Measurements from ENCODE around the gene SMAP1.
"Not testable (repeated sequence)": the region's sequence is repeated elsewhere in the genome, so short reads cannot be mapped to it uniquely, and the experiment has no call there.

The SMAP1 gene

GRCh38 chr6:70742462-70742861 is 74.8 kb downstream of the SMAP1 start:
- not testable (repeated sequence) for H3K9me3 ChIP-seq (ENCODE audit: control insufficient read depth in 1 of 2, low read length in 2 of 2)

GRCh38 chr6:70753870-70754380 is 86.2 kb downstream of the SMAP1 start:
- H3K36me3 ChIP-seq (ENCODE audit: control insufficient read depth in 1 of 2, insufficient read depth in 2 of 2, low read length in 2 of 2) = peaks cover 5 to 8% of the 10 kb centered on the region in 2 donors
- no peak overlapping the region for H3K27ac ChIP-seq (ENCODE audit: low read length)
- no peaks in the 10 kb centered on the region for H3K27me3 ChIP-seq (ENCODE audit: low read depth, low read length)
- no peaks in the 10 kb centered on the region for H3K9me3 ChIP-seq (ENCODE audit: control insufficient read depth in 1 of 2, low read length in 2 of 2)
- no peaks in the 10 kb centered on the region for H3K4me1 ChIP-seq (ENCODE audit: control insufficient read depth in 1 of 2, insufficient read depth in 2 of 2, low read length in 2 of 2)
- H3K4me3 ChIP-seq (ENCODE audit: low read depth in 1 of 2, low read length in 2 of 2) = no peak overlapping the region

More at GRCh38 chr6:70742462-70742861, 74.8 kb downstream of the SMAP1 start:
- H3K36me3 ChIP-seq (ENCODE audit: control insufficient read depth in 1 of 2, insufficient read depth in 2 of 2, low read length in 2 of 2); H3K4me1 ChIP-seq (ENCODE audit: control insufficient read depth in 1 of 2, insufficient read depth in 2 of 2, low read length in 2 of 2); H3K27ac ChIP-seq (ENCODE audit: low read length); H3K27me3 ChIP-seq (ENCODE audit: low read depth, low read length); H3K4me3 ChIP-seq (ENCODE audit: low read depth in 1 of 2, low read length in 2 of 2): not testable (repeated sequence)

DNA sequence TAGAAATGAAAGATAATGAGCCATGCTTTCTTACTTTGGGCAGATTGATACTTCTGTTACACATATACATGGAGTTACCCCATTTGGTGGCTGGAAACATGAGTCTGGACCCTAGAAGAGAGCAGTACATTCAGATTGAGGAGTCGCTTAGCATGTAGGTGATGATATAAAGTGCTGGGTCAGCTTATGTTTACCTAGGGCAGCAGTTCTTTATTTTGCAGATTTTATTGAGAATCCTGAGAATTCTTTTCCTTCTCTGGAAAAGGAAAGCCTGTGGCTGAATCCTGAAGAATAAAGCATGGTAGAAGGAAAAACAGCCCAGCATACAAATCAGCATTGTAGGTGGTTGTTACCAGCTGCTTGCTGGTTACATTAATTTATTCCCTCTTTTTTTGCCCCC is 91.2 kb downstream of the SMAP1 start:
- Histone ChIP-seq H3K9me3 (ENCODE audit: control insufficient read depth in 1 of 2, low read length in 2 of 2) (no peaks in the 10 kb centered on the region), H3K27me3 (ENCODE audit: low read depth, low read length) (no peaks in the 10 kb centered on the region), H3K27ac (ENCODE audit: low read length) (no peak overlapping the region), H3K4me3 (ENCODE audit: low read depth in 1 of 2, low read length in 2 of 2) (no peak overlapping the region), H3K4me1 (ENCODE audit: control insufficient read depth in 1 of 2, insufficient read depth in 2 of 2, low read length in 2 of 2) (peaks cover 0 to 3% of the 10 kb centered on the region in 2 donors), H3K36me3 (ENCODE audit: control insufficient read depth in 1 of 2, insufficient read depth in 2 of 2, low read length in 2 of 2) (peaks cover 5 to 8% of the 10 kb centered on the region in 2 donors)

DNA sequence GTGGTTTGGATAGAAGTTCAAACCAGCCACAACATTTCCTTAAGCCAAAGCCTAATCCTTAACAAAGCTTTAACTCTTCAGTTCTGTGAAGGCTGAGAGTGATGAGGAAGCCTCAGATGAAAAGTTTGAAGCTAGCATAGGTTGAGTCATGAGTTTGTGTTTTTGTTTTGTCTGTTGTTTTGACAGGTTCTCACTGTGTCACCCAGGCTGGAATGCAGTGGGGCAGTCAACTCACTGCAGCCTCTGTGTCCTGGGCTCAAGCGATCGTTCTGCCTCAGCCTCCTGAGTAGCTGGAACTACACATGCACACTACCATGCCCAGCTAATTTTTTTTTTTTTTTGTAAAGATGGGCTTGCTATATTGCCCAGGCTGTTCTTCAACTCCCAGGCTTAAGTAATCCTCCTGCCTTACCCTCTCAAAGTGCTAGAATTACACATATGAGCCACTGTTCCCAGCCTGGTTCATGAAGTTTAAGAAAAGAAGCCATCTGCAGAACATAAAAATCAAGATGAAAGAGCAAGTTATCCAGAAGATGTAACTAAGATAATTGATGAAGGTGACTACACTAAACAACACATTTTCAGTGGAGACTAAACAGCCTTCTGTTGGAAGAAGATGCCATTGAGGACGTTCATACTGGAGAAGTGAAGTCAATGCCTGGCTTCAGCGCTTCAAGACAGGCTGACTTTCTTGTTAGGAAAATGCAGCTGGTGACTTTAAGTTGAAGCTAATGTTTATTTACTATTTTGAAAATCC is 96.2 kb downstream of the SMAP1 start:
- no peaks in the 10 kb centered on the region for H3K36me3 ChIP-seq (ENCODE audit: control insufficient read depth in 1 of 2, insufficient read depth in 2 of 2, low read length in 2 of 2)
- H3K9me3 ChIP-seq (ENCODE audit: control insufficient read depth in 1 of 2, low read length in 2 of 2) = no peaks in the 10 kb centered on the region
- no peak overlapping the region for H3K4me3 ChIP-seq (ENCODE audit: low read depth in 1 of 2, low read length in 2 of 2)
- no peaks in the 10 kb centered on the region for H3K27me3 ChIP-seq (ENCODE audit: low read depth, low read length)
- H3K27ac ChIP-seq (ENCODE audit: low read length) = no peak overlapping the region
- peaks cover 0 to 5% of the 10 kb centered on the region in 2 donors for H3K4me1 ChIP-seq (ENCODE audit: control insufficient read depth in 1 of 2, insufficient read depth in 2 of 2, low read length in 2 of 2)

DNA sequence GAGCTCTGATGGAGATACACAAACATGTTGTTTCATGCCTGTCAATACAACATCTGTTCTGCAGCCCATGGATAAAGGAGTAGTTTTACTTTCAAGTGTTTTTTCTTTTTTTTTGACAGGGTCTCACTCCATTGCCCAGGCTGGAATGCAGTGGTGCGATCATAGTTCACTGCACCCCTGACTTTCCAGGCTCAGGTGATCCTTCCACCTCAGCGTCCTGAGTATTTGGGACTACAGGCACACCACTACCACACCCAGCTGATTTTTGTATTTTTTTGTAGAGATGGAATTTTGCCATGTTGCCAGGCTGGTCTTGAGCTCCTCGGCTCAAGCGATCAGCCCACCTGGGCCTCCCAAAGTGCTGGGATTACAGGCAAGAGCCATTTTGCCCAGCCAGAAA is 97.0 kb downstream of the SMAP1 start:
- no peak overlapping the region for H3K27ac ChIP-seq (ENCODE audit: low read length)
- H3K4me1 ChIP-seq (ENCODE audit: control insufficient read depth in 1 of 2, insufficient read depth in 2 of 2, low read length in 2 of 2) = peaks cover 0 to 5% of the 10 kb centered on the region in 2 donors
- no peak overlapping the region for H3K4me3 ChIP-seq (ENCODE audit: low read depth in 1 of 2, low read length in 2 of 2)
- H3K36me3 ChIP-seq (ENCODE audit: control insufficient read depth in 1 of 2, insufficient read depth in 2 of 2, low read length in 2 of 2) = no peaks in the 10 kb centered on the region
- H3K27me3 ChIP-seq (ENCODE audit: low read depth, low read length) = no peaks in the 10 kb centered on the region
- H3K9me3 ChIP-seq (ENCODE audit: control insufficient read depth in 1 of 2, low read length in 2 of 2) = no peaks in the 10 kb centered on the region

- not testable (repeated sequence) for H3K9me3 ChIP-seq (ENCODE audit: control insufficient read depth in 1 of 2, low read length in 2 of 2); H3K27me3 ChIP-seq (ENCODE audit: low read depth, low read length); H3K36me3 ChIP-seq (ENCODE audit: control insufficient read depth in 1 of 2, insufficient read depth in 2 of 2, low read length in 2 of 2); H3K27ac ChIP-seq (ENCODE audit: low read length); H3K4me1 ChIP-seq (ENCODE audit: control insufficient read depth in 1 of 2, insufficient read depth in 2 of 2, low read length in 2 of 2); H3K4me3 ChIP-seq (ENCODE audit: low read depth in 1 of 2, low read length in 2 of 2)
Observed at GRCh38 chr6:70771351-70771750, 103.7 kb downstream of the SMAP1 start.

- Histone ChIP-seq H3K36me3 (ENCODE audit: control insufficient read depth in 1 of 2, insufficient read depth in 2 of 2, low read length in 2 of 2) (peaks cover 0 to 11% of the 10 kb centered on the region in 2 donors), H3K27me3 (ENCODE audit: low read depth, low read length) (no peaks in the 10 kb centered on the region), H3K9me3 (ENCODE audit: control insufficient read depth in 1 of 2, low read length in 2 of 2) (no peaks in the 10 kb centered on the region), H3K27ac (ENCODE audit: low read length) (no peak overlapping the region), H3K4me1 (ENCODE audit: control insufficient read depth in 1 of 2, insufficient read depth in 2 of 2, low read length in 2 of 2) (no peaks in the 10 kb centered on the region), H3K4me3 (ENCODE audit: low read depth in 1 of 2, low read length in 2 of 2) (no peak overlapping the region)
Observed at GRCh38 chr6:70779934-70780333, 112.3 kb downstream of the SMAP1 start.

- H3K4me1 ChIP-seq (ENCODE audit: control insufficient read depth in 1 of 2, insufficient read depth in 2 of 2, low read length in 2 of 2) = no peaks in the 10 kb centered on the region
- H3K4me3 ChIP-seq (ENCODE audit: low read depth in 1 of 2, low read length in 2 of 2) = no peak overlapping the region
- H3K36me3 ChIP-seq (ENCODE audit: control insufficient read depth in 1 of 2, insufficient read depth in 2 of 2, low read length in 2 of 2) = peaks cover 0 to 3% of the 10 kb centered on the region in 2 donors
- no peak overlapping the region for H3K27ac ChIP-seq (ENCODE audit: low read length)
- H3K27me3 ChIP-seq (ENCODE audit: low read depth, low read length) = no peaks in the 10 kb centered on the region
- H3K9me3 ChIP-seq (ENCODE audit: control insufficient read depth in 1 of 2, low read length in 2 of 2) = no peaks in the 10 kb centered on the region
Observed at GRCh38 chr6:70790483-70791224, 123.0 kb downstream of the SMAP1 start.

- H3K27me3 ChIP-seq (ENCODE audit: low read depth, low read length) = no peaks in the 10 kb centered on the region
- H3K4me1 ChIP-seq (ENCODE audit: control insufficient read depth in 1 of 2, insufficient read depth in 2 of 2, low read length in 2 of 2) = no peaks in the 10 kb centered on the region
- no peak overlapping the region for H3K4me3 ChIP-seq (ENCODE audit: low read depth in 1 of 2, low read length in 2 of 2)
Observed at GRCh38 chr6:70797625-70798024, 129.9 kb downstream of the SMAP1 start.

GRCh38 chr6:70806086-70806485 is 138.4 kb downstream of the SMAP1 start:
- peaks cover 4 to 5% of the 10 kb centered on the region in 2 donors for H3K36me3 ChIP-seq (ENCODE audit: control insufficient read depth in 1 of 2, insufficient read depth in 2 of 2, low read length in 2 of 2)
- no peak overlapping the region for H3K27ac ChIP-seq (ENCODE audit: low read length)
- H3K9me3 ChIP-seq (ENCODE audit: control insufficient read depth in 1 of 2, low read length in 2 of 2) = no peaks in the 10 kb centered on the region
- H3K4me1 ChIP-seq (ENCODE audit: control insufficient read depth in 1 of 2, insufficient read depth in 2 of 2, low read length in 2 of 2) = no peaks in the 10 kb centered on the region
- H3K27me3 ChIP-seq (ENCODE audit: low read depth, low read length) = no peaks in the 10 kb centered on the region
- no peak overlapping the region for H3K4me3 ChIP-seq (ENCODE audit: low read depth in 1 of 2, low read length in 2 of 2)

More at GRCh38 chr6:70797625-70798024, 129.9 kb downstream of the SMAP1 start:
- peaks cover 0 to 3% of the 10 kb centered on the region in 2 donors for H3K36me3 ChIP-seq (ENCODE audit: control insufficient read depth in 1 of 2, insufficient read depth in 2 of 2, low read length in 2 of 2)
- H3K27ac ChIP-seq (ENCODE audit: low read length) = no peak overlapping the region
- H3K9me3 ChIP-seq (ENCODE audit: control insufficient read depth in 1 of 2, low read length in 2 of 2) = no peaks in the 10 kb centered on the region

DNA sequence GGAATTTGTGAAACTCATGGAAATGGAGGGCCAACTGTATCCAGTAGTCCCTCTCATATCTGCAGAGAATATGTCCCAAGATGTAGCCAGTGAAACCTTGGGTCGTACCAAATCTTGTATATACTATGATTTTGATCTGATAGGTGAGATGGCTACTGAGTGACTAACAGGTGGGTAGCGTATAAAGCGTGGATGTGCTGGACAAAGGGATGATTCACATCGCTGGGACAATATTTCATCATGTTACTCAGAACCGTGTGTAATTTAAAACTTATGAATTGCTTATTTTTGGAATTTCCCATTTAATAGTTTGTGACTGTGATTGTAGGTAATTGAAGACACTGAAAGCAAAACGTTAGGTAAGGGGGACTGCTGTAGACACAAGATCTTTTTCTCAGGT is 144.1 kb downstream of the SMAP1 start:
- Histone ChIP-seq H3K9me3 (ENCODE audit: control insufficient read depth in 1 of 2, low read length in 2 of 2) (no peaks in the 10 kb centered on the region), H3K27ac (ENCODE audit: low read length) (no peak overlapping the region), H3K36me3 (ENCODE audit: control insufficient read depth in 1 of 2, insufficient read depth in 2 of 2, low read length in 2 of 2) (peaks cover 0 to 4% of the 10 kb centered on the region in 2 donors), H3K4me1 (ENCODE audit: control insufficient read depth in 1 of 2, insufficient read depth in 2 of 2, low read length in 2 of 2) (no peaks in the 10 kb centered on the region), H3K27me3 (ENCODE audit: low read depth, low read length) (no peaks in the 10 kb centered on the region), H3K4me3 (ENCODE audit: low read depth in 1 of 2, low read length in 2 of 2) (no peak overlapping the region)
